HG02884 (cell line): ENCODE measurements around the gene ARHGEF3.
"Not testable (repeated sequence)": the region's sequence is repeated elsewhere in the genome, so short reads cannot be mapped to it uniquely, and the experiment has no call there.

Experiments used
- ATAC-seq: cut with Tn5 transposase; IDR thresholded peaks from one replicate; pipeline ENCODE4 v1.9.1; 2021; ENCODE audit warnings: mild to moderate bottlenecking, moderate library complexity; ENCODE audit not compliant: unreplicated experiment

Gene ARHGEF3

GRCh38 chr3:56772952-56773938, 28.5 kb downstream of the ARHGEF3 start:
- ATAC-seq: no peak

- no peak for ATAC-seq
Observed at GRCh38 chr3:56771376-56771775, 30.4 kb downstream of the ARHGEF3 start.

- ATAC-seq: no peak
Observed at GRCh38 chr3:56769116-56769707, 32.5 kb downstream of the ARHGEF3 start.

- ATAC-seq: no peak
Observed at GRCh38 chr3:56764904-56765547, 36.7 kb downstream of the ARHGEF3 start.

- ATAC-seq: no peak
Observed at GRCh38 chr3:56764184-56764583, 37.6 kb downstream of the ARHGEF3 start.

- ATAC-seq: no peak
Observed at GRCh38 chr3:56763233-56763632, 38.5 kb downstream of the ARHGEF3 start.

GRCh38 chr3:56762718-56763117, 39.0 kb downstream of the ARHGEF3 start:
- no peak for ATAC-seq

GRCh38 chr3:56761887-56762651, 39.7 kb downstream of the ARHGEF3 start:
- no peak for ATAC-seq

GRCh38 chr3:56761023-56761422, 40.7 kb downstream of the ARHGEF3 start:
- no peak for ATAC-seq

- ATAC-seq: no peak
Observed at GRCh38 chr3:56759532-56759931, 42.2 kb downstream of the ARHGEF3 start.

- ATAC-seq: peak; percentile 73
Observed at GRCh38 chr3:56758539-56758981, 43.2 kb downstream of the ARHGEF3 start.

GRCh38 chr3:56758042-56758441, 43.7 kb downstream of the ARHGEF3 start:
- not testable (repeated sequence) for ATAC-seq

GRCh38 chr3:56754741-56755417, 46.9 kb downstream of the ARHGEF3 start:
- ATAC-seq: no peak

- peak; percentile 78 for ATAC-seq
Observed at GRCh38 chr3:56753206-56753820, 48.4 kb downstream of the ARHGEF3 start.

- no peak for ATAC-seq
Observed at GRCh38 chr3:56751056-56751707, 50.6 kb downstream of the ARHGEF3 start.

- no peak for ATAC-seq
Observed at GRCh38 chr3:56748663-56749231, 53.0 kb downstream of the ARHGEF3 start.

- no peak for ATAC-seq
Observed at GRCh38 chr3:56747150-56747549, 54.6 kb downstream of the ARHGEF3 start.

- no peak for ATAC-seq
Observed at GRCh38 chr3:56744016-56744415, 57.7 kb downstream of the ARHGEF3 start.

- ATAC-seq: no peak
Observed at GRCh38 chr3:56742887-56743286, 58.9 kb downstream of the ARHGEF3 start.
